NCI-H2107 treated with DMSO at 0.1 percent for 48 hours (cell line): ENCODE measurements around the gene SLC22A4.
A peak's percentile ranks its signal among the peaks of the same experiment; 100 is the strongest.

ENCODE experiments used
- DNase-seq: peaks from one replicate; lab custom pipeline; 2025; ENCODE audit not compliant: unreplicated experiment; lab: John Stamatoyannopoulos, UW

SLC22A4 gene

DNA sequence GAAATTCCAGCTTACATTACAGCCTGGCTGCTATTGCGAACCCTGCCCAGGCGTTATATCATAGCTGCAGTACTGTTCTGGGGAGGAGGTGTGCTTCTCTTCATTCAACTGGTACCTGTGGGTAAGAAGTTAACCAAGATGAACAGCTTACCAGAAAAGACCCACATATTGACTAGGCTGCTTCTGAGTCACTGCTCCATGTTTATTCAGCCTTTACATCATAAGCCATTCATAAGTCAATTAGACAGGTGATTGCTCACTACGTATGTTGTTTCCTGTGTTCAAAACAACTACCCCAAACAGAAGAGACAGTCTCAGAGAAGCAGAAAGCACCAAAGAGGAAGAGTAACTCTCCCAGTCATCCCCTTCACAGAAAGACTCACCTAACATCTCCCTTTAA is 40.6 kb downstream of the SLC22A4 start:
- peak; percentile 0 for DNase-seq

DNA sequence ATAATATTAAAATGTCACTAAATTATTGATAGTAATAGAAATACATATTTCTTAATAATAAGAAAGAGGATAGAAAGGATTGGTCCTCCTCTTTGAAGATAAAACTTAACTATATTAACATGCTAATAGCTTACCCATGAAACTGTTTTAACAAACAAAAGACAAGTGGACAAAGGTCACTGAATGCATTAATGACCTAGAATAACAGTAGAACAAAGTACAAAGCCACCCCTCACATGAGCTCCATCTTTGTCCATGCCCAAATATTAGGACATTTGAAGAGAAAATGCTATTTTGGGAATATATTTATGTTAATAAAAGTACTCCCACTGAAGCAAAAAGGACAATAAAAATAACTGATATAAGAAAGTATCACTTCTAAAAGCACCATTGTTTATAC is 41.2 kb downstream of the SLC22A4 start:
- no peak for DNase-seq

GRCh38 chr5:132339502-132339901 is 45.3 kb downstream of the SLC22A4 start:
- no peak for DNase-seq

GRCh38 chr5:132342291-132343180 is 48.3 kb downstream of the SLC22A4 start:
- DNase-seq = no peak

DNA sequence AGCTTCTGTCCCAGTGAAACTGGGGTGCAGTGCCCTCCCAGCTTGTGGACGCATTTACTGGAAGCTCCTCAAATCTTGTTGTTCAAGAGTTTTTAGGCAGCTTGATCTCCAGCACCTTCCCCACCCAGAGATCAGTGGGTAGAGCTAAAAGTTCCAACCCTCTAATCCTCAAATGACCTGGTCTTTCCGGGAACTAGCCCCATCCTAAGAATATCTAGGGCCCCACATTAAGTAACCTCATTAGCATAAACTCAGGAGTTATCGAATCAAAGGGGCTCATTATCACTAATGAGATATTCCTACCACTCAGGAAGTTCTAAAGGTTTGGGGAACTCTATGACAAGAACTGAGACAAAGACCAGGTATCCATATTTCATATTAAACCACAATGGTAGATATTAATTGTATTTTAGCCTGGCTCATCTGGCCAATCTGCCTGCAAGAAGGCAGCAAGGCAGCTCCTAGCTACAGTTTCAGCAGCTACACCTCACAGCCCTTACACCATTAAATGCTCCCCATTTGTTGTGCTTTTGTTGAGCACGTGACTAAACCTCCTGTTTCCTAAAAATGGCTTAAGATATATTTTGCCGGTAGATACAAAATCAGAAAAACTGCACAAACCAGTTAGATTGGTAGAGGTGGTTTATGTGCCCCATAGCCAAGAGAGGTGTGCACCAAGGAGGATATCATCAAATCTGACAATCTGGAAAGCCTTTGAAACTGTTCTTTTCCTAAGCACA is 50.8 kb downstream of the SLC22A4 start:
- no peak for DNase-seq

- no peak for DNase-seq
These were observed 59.3 kb downstream of the SLC22A4 start for GRCh38 chr5:132353486-132353995.

GRCh38 chr5:132354381-132355139 is 60.4 kb downstream of the SLC22A4 start:
- no peak for DNase-seq

DNA sequence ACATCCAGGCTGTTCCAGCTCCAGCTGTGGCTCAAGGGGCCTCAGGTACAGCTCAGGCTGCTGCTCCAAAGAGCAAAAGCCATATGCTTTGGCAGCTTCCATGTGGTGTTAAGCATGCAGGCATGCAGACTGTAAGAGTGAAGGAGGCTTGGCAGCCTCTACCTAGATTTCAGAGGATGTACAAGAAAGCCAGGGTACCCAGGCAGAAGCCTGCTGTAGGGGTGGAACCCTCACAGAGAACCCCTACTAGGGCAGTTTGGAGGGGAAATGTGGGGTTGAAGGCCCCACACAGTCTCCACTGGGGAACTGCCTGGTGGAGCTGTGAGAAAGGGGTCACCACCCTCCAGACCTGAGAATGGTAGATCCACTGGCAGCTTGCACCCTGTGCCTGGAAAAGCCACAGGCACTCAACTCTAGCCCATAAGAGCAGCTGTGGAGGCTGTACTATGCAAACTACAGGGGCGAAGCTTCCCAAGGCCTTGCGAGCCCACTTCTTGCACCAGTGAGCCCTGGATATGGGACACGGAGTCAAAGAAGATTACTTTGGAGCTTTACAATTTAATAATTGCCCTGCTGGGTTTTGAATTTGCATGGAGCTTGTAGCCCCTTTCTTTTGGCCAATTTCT is 61.1 kb downstream of the SLC22A4 start:
- no peak for DNase-seq

GRCh38 chr5:132358775-132359174 is 64.6 kb downstream of the SLC22A4 start:
- no peak for DNase-seq

DNA sequence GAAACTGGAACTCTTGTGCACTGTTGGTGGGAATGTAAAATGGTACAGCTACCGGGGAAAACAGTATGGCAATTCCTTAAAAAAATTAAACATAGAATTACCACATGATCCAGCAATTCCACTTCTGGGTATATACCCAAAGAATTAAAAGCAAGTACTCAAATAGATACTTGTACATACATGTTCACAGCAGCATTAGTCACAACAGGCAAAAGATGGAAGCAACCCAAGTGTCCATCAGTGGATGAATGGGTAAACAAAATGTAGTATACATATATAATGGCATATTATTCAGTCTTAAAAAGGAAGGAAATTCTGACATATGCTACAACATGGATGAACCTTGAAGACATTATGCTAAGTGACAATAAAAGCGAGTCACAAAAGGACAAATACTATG is 67.9 kb downstream of the SLC22A4 start:
- DNase-seq = no peak

- DNase-seq = peak; percentile 31
These were observed 69.4 kb downstream of the SLC22A4 start for GRCh38 chr5:132363431-132364112.

DNA sequence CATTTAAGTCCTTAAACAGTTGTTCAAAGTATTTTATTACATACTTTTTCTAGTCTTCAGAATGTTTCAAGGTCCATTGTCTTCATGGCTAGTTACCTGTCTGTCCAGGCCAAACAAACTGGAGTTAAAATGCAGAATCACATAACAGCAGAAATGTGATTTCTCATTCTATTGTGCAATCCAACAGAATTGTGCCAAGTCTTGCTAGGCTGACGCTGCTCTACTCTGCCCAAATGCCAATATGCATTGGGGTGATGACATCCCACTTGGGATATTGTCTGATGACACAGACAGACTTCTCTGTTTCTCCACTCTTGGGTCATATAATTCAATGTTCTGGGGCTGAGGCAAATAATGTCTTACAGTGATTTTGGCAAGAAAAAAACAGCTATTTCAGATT is 70.1 kb downstream of the SLC22A4 start:
- DNase-seq = no peak

DNA sequence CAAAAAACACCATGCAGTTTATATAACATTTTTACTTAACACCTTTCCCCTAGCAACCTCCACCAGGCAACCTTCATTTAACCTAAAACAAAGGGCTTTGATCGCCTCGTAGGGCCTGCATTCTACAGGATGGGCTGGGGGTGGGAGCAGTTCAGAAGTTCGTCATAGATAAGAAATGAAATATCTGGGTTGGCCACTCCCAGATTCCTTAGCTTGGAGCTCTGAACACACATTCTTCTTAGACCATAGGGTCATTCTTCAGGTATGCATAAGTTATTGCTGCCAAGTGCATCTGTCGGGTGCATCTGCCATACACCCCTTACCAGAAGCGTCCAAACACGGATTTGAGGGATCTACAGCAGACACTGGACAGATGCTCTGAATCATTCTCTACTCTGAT is 71.0 kb downstream of the SLC22A4 start:
- DNase-seq = no peak

- no peak for DNase-seq
These were observed 74.0 kb downstream of the SLC22A4 start for GRCh38 chr5:132368186-132368585.

- no peak for DNase-seq
These were observed 74.8 kb downstream of the SLC22A4 start for GRCh38 chr5:132369007-132369473.

GRCh38 chr5:132369474-132370180 is 75.4 kb downstream of the SLC22A4 start, which contains the start of gene SLC22A5:
Gene SLC22A5 (plus strand): TSS chr5:132369710. CDS start chr5:132369973, 263 bp downstream.
- DNase-seq = no peak

DNA sequence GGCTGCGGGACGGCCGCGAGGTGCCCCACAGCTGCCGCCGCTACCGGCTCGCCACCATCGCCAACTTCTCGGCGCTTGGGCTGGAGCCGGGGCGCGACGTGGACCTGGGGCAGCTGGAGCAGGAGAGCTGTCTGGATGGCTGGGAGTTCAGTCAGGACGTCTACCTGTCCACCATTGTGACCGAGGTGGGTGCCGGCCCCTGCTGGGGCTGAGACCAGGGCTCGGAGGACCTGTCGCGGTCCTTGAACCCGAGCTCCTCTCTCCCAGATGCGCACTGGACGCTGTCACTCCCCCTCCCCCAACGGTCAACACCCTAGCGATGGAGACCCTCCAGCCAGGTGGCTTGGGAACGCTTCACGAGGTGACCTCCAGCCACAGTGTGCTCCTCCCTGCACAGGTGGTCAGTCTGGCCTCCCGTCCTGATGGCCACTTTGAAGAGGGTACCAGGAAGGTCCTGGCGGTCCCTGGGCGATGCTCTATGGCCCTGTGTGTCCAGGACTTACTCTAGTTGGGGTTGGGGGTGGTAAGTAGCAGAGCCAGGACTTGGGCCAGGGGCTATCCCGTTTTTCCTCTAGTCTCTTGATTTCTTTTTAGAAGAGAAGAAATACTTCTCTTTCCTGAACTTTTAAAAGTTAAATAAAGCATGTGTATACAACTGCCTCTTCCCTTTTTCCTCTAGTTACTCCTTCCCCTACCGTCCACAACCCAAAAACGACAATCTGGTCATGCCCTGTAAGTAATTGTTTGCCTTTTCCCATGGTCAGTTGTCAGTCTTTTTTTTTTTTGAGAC is 76.2 kb downstream of the SLC22A4 start:
- DNase-seq = no peak

GRCh38 chr5:132370971-132371602 is 76.9 kb downstream of the SLC22A4 start:
- DNase-seq = no peak
